Inflammatory macrophage treated with lipopolysaccharide for 1 hour (primary cell): ENCODE data around the gene PLPP2.

Source experiments
- DNase-seq, 2 donors: peaks; one replicate each; pipeline ENCODE4 v3.0.0-alpha.2; 2020 to 2022

The PLPP2 gene

DNA sequence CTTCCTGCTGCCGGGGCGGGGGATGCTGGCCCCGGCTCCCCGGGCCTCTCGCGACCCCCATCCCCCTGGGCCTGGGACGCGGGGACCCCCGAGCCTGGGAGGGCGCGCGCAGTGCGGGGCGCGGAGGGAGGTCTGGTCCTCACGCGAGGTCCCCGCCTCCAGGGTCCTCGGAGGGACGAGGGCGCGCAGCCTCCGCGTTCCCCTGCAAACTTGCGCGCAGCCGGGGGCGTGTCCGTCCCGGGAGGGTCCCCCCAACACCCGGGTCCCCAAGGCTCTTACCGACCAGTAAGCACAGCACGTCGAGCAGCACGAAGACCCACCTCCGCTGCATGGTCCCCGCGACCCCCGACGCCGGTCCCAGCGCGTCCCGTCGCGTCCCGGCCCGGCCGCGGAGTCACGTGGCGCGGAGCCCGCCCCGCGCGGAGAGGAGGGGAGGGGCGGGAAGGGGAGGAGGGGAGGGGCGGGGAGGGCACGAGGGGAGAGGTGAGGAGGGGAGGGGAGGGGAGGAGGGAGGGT lies at the start of gene PLPP2:
Gene PLPP2 (minus strand): TSS at position 398 of the 516 bp plus-strand sequence. CDS start 67 bp downstream, at position 331.
- DNase-seq = no peak

DNA sequence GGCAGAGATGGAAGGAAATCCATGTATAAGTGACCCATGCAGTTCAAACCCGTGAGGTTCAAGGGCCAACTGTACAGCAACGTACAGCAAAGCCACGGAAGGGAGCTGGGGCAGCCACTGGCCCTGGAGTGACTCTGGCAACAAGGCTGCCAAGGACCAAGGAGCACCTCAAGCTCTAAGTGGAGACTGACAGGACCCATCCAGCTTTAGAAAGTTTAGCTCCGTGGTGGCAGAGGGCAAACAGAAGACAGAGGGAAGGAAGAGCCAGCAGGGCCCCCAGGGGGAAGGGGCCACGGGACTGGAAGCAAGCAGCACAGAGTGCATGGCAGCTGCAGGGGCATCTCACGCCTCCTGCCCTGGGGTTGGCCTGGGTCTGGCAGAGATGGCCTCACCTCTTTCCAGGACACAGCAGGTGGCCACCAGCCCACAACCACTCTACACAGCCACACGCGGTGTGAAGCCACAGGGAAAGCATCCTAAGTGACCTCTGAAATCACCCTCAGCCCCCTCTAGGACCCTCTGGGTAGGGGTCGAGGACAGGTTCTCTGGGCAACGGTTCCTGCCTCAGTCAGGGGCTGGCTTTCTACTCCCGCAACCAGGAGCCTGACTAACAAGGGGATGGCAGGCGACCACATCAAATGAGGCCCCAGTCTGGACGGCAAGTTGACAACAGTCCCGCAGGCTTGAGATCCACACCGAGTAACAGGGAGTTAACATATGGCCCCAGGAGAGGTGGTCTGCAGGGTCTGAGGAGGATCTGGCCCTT lies 49.6 kb upstream of the PLPP2 start:
- no peak for DNase-seq

DNA sequence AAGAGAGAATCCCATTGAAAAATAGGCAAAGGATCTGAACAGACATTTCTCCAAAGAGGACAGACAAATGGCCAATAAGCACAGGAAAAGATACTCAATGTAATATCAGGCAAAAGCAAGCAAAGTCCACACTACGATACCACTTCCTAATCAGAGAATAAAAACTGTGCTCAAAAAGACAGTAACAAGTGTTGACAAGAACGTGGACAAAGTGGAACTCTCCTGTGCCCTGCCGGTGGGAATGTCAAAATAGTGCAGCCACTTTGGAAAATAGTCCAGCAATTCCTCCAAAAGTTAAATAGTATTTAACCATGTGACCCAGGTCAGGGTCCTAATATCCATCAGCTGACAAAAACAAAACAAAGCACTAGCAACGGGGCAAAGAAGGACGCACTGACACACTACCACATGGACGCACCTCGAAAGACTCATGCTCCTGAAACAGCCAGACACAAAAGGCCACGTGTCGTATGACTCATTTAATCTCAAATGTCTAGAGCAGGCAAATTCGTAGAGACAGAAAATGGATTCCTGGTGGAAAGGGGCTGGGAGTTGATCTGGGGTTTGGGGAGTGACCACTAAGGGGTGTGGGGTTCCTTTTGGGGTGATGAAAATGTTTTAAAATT lies 48.2 kb upstream of the PLPP2 start:
- DNase-seq = no peak

DNA sequence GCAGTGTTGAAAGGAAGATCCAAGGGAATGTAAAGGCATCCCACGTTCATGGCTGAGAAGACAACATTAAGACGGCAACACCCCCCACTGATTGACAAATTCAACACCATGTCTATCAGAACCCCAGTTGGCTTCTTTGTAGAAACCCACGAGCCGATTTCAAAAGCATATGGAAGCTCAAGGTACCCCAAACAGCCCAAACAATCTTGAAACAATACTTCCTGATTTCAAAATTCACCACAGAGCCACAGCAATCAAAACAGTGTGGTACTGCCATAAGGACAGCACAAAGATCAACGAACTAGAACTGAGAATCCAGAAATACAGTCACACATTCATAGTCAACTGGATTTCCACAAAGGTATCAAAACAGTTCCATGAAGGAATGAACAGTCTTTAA lies 47.2 kb upstream of the PLPP2 start:
- peak; percentile 19 to 33 for DNase-seq

DNA sequence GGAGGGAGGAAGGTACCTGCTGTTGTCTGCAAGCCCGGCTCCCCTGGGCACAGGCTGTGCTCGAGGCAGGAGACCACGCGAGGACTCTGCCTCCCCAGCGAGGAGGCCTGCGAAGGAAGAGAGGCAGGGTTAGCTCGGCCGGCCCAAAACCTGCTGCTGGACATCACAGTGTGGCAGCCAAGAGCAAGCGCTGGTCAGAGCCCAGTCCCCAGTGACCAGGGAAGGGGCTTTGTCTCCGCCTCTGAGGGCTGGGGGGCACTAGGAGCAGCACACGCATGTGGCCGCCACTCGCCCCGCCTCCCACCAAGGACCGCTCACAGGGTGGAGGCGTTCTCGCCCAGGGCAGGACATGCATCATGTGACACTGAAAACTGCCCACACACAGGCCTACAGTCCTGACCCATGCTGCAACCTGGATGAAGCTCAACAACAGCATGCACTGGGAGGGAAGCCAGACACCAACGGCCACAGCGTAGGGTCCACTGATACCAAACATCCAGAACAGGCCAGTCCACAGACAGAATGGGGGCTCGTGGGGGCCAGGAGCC lies 44.9 kb upstream of the PLPP2 start:
- no peak for DNase-seq

DNA sequence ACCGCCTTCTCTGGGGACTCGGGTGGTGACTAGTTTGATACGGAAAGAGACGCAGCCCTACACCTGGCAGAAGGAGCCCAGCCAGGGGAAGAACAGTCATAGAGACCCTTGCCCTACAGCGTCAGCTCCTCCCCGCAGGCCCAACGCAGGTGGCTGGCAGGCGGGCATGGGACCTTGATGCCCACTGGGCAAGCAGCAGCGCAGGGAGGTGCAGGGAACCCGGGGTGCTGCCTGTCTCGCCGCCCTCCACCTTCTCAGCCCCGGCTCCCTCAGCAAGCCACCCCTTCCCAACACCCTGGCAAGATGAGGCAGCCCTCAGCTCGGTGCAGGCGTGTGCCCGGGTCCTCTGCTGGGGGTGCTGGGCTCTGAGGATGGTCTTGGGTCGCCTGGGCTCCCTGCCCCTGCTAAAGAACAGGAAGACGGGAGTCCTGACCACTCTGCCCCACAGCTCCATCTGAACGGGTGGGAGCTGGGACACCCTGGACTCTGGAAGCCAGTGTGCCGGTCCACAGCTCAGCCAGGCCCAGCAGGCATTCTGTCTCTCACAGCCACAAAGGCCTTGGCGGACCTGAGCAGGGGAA lies 44.4 kb upstream of the PLPP2 start:
- no peak for DNase-seq

DNA sequence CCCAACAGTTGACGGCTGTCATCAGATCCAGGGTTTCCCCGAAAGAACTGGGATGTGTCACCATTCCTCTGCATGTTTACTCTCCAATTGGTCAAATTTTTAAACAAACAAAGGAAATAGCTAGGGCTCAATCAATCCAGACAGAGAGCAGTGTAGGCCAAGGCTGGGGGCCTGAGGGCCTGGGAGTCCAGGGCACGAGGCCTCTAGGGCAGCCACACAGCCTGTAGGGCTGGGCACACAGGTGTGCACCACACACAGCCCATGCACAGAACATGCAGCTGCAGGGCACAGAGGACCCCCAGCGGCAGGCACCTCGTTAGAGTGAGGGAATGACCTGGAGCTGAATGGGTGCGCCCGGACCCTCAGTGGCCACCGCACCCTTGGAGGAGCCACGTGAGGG lies 43.9 kb upstream of the PLPP2 start:
- no peak for DNase-seq

DNA sequence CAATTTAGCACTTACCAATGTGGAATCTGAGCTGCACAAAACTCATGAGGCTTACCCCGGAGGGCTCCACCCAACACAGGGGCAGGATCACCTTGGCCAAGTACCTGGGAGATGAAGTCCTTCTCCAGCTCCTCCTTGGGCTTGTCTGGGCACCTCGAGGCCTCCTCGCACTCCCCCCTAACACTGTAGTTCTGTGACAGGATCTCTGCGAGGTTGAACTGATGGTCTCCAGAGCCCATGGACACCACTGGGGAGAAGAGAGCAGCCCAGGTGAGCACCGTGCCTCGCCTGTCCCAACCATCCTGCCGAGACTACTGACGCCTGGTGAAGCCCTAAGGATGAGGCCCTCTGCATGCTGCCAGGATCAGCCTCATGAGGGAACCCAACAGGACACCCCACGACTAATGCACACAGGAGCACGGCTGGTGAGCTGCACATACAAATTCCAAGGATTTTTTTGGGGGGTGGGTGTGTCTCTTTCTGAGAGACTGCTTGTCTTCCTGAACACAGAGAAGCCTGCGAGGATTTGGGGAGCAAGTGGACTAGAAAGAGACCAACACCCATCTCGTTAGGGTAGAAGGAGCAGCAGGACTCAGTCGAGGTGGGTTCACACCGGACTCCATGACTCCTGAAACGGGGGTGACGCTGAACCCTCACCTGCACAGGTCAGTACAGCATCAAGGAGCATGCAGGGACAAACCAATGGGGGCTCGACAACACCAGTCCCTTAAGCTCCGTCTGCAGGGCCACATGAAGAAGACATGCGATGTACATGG lies 43.3 kb upstream of the PLPP2 start:
- DNase-seq = no peak

DNA sequence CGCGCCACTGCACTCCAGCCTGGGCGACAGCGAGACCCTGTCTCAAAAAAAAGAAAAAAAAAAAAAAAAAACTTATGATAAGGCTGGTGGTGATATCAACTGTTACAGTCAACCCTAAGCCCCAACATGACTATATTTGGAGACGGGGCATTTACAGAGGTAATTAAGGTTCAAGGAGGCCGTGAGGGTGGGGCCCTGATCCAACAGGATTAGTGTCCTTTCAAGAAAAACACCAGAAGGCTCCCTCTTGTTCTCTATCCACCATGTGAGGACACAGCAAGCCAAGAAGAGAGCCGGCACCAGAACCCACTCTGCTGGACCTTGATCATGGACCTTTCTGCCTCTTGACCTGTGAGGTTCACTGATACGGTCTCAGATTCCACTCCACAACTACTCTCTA lies 39.3 kb upstream of the PLPP2 start:
- DNase-seq = no peak

DNA sequence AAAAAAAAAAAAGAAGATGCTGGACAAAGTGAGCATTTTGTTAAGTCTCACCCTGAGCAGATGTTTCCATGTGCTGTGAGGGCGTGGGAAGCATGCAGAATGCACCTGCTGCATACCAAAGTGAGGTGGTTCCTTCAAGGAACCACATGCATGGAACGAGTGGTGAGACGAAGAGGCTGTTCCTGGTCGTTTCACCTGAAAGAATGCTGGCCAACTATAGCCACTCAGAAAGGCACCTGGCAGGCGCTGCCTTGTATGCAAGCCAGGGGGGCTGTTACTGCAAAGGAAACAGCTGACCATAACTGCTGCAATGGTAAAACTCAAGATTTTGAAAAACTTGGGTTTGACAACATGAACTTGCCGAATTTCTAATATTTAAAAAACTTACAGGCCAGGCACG lies 38.7 kb upstream of the PLPP2 start:
- DNase-seq = no peak

DNA sequence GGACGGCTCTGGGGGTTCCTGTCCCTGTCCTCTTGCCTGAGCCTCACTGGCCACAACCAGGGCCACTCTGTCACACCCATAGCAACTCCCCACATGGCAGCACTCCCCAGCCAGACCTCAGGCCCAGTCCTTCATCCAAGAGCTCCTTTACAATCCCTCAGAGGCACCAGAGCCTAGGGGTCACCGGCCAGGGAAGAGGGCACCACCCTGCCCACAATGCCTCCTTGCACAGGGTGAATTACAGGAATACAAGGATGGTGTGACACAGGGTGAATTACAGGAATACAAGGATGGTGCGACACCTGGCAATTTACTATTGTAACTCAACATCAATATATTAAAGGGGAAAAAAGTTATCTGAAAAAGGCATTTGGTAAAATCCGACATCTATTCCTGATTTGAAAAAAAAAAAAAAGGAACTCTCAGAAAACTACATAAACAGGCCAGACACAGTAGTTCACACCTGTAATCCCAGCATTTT lies 36.9 kb upstream of the PLPP2 start:
- no peak for DNase-seq

DNA sequence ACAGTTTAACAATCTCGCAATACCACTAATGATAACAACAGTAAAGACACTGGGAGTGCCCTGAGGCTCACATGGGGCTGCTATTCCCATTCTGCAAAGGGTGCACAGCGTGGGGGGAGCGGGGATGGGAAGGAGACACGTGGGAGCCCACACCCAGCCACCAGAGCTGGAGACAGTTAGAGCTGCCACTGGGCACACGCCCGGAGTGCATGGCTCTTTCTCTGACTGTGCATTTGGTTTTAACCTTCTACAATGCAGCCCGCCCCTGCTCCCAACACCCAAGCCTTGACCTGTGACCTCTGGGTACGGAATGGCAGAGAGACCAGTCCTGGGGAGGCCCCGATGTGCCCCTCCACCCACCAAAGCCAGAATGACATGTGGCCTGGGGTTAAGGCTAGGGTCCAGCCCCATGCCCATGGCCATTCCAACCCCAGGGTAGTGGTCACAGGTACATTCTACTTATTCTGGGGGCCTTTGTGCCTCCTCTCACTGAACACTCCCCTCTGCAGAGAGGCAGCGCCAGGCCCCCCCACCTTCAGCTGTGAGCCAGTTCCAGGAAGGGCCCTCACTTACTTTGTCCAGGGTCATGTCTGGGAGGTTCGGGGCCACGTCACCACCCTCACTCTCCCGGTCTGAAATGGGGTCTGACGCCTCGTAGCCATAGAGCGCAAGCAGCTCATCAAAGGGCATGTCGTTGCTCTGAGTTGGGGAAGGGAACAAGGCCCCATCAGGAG lies 36.3 kb upstream of the PLPP2 start:
- DNase-seq = no peak

DNA sequence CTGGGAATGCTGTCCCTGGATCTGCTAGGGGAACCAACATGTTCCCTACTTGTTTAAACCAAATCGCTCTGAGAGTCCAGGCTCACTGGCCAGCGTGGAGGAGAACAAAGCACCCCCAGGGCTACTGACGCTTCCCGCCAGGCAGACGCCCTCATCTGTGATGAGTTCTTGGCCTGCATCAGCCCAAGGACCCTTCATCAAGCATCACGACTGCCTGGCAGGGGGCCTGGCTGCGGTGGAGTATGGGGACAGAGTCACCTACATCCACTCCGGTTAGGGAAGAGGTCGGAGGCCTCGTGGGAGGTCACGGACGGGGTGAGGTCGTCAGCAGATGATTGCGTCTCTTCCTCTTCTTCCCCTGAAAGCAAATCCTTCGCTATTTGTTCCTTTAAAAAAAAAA lies 35.7 kb upstream of the PLPP2 start:
- DNase-seq = no peak

DNA sequence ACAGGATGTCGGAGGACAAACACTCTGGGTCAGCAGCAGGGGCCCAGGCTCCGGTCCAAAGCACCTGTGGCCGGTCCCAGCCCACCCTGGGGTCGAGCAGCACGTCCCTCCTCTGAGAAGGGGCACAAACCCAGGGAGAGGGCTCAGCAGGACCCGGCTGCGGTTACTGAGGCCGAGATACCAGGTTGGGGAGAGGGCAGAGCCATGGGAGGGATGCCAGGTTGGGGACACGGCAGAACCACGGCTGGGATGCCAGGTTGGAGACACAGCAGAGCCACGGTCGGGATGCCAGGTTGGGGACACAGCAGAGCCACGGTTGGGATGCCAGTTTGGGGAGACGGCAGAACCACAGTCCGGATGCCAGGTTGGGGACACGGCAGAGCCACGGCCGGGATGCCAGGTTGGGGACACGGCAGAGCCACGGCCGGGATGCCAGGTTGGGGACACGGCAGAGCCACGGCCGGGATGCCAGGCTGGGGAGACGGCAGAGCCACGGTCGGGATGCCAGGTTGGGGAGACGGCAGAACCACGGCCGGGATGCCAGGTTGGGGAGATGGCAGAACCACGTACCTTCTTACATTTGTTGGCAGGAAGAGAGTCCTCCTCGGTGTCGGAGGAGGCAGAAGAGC lies 34.8 kb upstream of the PLPP2 start:
- DNase-seq = no peak

DNA sequence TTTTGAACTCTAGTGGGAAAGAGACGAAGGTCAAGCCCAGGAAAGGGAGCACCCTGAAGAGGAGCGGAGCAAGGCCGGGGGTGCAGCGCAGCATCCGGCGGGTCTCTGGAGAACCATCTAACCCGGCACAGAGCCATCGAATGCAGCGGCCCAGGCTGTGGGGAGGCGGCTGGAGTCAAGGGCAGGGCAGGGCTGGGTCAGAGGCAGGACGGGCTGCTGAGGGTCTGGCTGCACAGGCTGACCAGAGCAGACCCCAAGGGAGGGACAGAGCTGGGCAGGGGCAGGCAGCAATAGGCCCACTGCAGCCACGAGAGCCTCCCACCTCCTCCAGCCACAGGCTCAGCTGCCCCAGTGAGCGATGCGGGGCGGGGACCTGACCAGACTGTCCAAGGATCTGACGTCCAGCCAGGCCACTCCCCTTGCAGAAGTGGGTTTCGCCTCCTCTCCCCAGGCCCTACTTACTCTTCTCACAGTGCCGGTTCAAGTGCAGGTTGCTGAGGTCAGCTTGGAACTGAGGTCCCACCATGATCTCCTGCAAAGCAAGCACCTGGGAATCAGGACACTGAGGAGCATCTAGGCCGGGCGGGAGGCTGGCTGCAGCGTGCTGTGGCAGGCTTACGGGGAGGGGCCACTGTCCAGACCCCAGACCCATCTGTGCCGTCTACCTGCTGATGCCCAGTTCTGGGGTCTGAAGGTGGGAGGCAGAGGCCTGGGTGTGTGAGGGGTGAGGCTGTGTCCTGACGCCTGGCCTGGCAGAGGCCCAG lies 34.2 kb upstream of the PLPP2 start:
- no peak for DNase-seq

DNA sequence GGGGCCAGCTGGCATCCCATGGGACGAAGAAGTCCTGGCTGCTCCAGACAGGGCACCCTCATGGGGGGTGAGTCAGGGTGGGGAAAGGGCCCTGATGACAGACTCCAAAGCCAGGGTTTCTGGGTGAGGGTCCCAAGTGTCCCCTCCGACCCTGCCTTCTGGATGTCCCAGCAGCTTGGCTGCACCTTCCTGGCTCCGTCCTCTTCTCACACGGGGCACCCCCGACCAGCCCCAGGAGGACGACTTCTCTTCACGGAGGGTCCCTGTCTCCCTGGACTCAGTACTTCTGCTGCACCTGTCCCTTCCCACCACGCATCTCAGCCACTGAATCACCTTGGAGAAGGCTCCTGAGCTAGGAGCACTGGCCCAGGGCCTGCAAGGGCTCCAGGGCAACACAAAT lies 33.5 kb upstream of the PLPP2 start:
- no peak for DNase-seq

DNA sequence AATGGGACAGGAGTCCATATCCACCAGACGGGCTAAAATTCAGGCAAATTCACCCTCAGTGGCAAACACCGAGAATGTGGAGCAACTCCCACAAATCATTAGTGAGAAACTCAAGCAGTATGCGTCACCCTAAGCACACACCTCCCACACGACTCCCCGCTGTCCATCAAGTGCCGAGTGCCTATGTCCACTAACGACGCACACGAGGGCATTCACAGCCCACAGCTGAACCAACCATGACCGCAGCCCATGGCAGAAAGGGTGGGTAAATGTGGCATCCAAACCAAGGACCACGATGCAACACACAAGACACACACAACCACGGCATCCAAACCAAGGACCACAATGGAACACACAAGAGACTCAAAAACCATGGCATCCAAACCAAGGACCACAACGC lies 31.4 kb upstream of the PLPP2 start:
- no peak for DNase-seq

DNA sequence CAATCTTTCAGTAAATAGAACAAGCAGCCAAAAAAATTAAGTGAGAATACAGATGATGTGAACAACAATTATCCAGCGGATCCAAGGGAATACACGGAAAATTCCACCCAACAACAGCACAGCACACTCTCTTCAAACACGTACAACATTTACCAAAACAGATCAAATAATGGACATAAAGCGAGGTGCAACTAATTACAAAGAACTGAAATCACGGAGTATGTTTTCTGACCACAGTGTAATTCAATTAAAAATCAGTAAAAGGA lies 27.2 kb upstream of the PLPP2 start:
- DNase-seq = no peak

DNA sequence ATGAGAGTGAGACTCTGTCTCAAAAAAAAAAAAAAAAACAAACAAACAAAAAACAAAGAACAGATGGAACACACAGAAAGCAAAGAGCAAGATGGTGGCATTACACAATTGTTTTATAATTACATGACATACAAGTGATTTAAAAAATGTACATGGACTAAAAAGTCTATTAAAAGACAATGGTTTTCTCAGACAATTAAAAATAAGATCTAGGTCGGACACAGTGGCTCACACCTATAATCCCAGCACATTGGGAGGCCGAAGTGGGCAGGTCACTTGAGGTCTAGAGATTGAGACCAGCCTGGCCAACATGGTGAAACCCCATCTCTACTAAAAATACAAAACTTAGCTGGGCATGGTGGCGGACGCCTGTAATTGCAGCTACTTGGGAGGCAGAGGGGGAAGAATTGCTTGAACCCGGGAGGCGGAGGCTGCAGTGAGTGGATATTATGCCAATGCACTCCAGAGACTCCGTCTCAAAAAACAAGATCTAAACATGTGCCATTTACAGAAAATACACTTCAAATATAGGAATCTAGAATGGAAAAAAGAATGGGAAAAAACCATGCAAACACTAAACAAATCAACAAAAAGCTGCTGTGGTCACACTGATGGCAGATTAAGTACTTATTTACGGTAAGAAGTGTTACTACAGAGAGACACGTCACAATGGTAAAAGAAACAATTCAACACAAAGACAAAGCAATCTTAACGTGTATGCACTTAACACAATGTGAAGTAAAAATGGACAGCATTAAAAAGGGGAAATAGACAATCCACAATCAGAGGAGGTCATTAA lies 26.7 kb upstream of the PLPP2 start:
- DNase-seq = no peak

DNA sequence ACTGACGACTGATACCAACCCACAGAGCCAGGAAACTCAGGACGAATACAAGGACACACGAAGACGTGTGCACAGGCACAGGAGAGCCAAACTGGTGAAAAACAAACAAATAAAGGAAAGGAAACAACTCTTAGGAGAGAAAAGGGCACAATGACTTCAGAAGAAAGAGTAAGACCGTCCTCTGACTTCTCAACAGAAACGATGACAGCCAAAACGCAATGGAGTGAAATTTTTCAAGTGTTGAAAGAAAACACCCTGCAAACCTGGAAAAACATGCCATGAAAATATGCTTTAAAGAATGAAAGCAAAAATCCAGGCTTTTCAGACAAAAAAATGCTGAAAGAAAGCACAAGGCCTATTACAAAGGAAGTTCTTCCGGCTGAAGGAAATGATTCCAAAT lies 24.6 kb upstream of the PLPP2 start:
- no peak for DNase-seq
